Mucosa of descending colon (tissue), 3 donors: ENCODE measurements around the gene RARA. TPM values are rescaled to one million over a fixed set of nuclear protein-coding genes. Genes with fewer than 3 reads are reported as not detected.
"Not testable (repeated sequence)": the region's sequence is repeated elsewhere in the genome, so short reads cannot be mapped to it uniquely, and the experiment has no call there.

Source experiments
- ATAC-seq: fragments of 200-7000 bp; cut with Tn5 transposase; one replicate; pipeline ENCODE4 v1.9.1; 2020; ENCODE audit warnings: mild to moderate bottlenecking, moderate library complexity
- DNase-seq, 3 donors: peaks; one replicate each; pipeline ENCODE4 v3.0.0-alpha.2; 2020
- H3K36me3 ChIP-seq: fragments of 200-600 bp; one replicate; pipeline ENCODE4 v1.8.0; 2021; ENCODE audit warnings: low read depth, mild to moderate bottlenecking
- H3K4me1 ChIP-seq: fragments of 200-600 bp; one replicate; pipeline ENCODE4 v1.8.0; 2021; ENCODE audit warnings: low read depth, mild to moderate bottlenecking
- H3K4me3 ChIP-seq: fragments of 200-600 bp; one replicate; pipeline ENCODE4 v1.8.0; 2021; ENCODE audit warnings: mild to moderate bottlenecking
- H3K9me3 ChIP-seq: fragments of 200-600 bp; one replicate; pipeline ENCODE4 v1.8.0; 2021; ENCODE audit warnings: mild to moderate bottlenecking
- CTCF ChIP-seq: fragments of 200-600 bp; IDR thresholded peaks from one replicate; pipeline ENCODE4 v1.8.0; 2022; ENCODE audit warnings: antibody characterized with exemption, mild to moderate bottlenecking
- intact Hi-C, 2 donors: fragments of 100-400 bp; cut with DNase I in 1 of 2; cut with micrococcal nuclease in 1 of 2; formaldehyde crosslinking; loops; one replicate each; pipeline versions ENCODE4 v1.11.0 to v1.11.1; 2022; cut with DNase I, micrococcal nuclease
- total RNA-seq, 3 donors: library from RNA; stranded (reverse); fragmentation: NEBNext Ultra II Directional in 2 of 3; extraction: Animal tissue kit (Norgen Biotek cat#: 25700) in 2 of 3; gene quantifications; one replicate each; pipeline versions ENCODE4 v1.2.1 to v1.2.4, GENCODE V29; 2021 to 2023
- donor health status: DM: no; HTN: no; CAD: no; lungs with moderate emphysema.
- donor health status: DM: no; HTN: no; CAD: no.
- donor health status: DM: no; HTN: yes; CAD: no.

The RARA gene
- total RNA-seq, 3 donors from 2014 or later, result 42.2 to 51.2 (median 49.6) TPM

GRCh38 chr17:40301315-40301714 is 7.7 kb upstream of the RARA start:
- TF ChIP-seq CTCF, result no peak
- intact Hi-C loops, result loop anchor here in 1 of 2 donors (5.0 to 10.0 kb wide), 2 partner anchors 56 to 113 kb away; partner anchors contain the start of gene TOP2A
- DNase-seq (peak in 1 of 3 donors; percentile 76), ATAC-seq (peak; percentile 51)
- no peaks in the 10 kb centered on the region for H3K9me3 ChIP-seq
- H3K4me1 ChIP-seq, result peaks cover 1% of the 10 kb centered on the region
- no peaks in the 10 kb centered on the region for H3K36me3 ChIP-seq
- no peak overlapping the region for H3K4me3 ChIP-seq

- peak; percentile 62 for ATAC-seq
- Histone ChIP-seq H3K4me1 (peaks cover 20% of the 10 kb centered on the region), H3K36me3 (no peaks in the 10 kb centered on the region), H3K4me3 (no peak overlapping the region), H3K9me3 (no peaks in the 10 kb centered on the region)
- peak; percentile 43 for TF ChIP-seq CTCF
- intact Hi-C loops, result loop anchor here (2.0 to 10.0 kb wide), 3 partner anchors 52 to 112 kb away; partner anchors contain the start of gene TOP2A (in 1 of the 2)
- peak in 1 of 3 donors; percentile 85 for DNase-seq
Observed at GRCh38 chr17:40303009-40303657, 5.8 kb upstream of the RARA start.

- intact Hi-C loops, result loop anchor here (2.0 to 10.0 kb wide), 3 partner anchors 51 to 111 kb away; partner anchors contain the start of gene TOP2A (in 1 of the 2)
- ATAC-seq (peak; percentile 20), DNase-seq (no peak)
- Histone ChIP-seq H3K4me3 (no peak overlapping the region), H3K9me3 (no peaks in the 10 kb centered on the region), H3K4me1 (peaks cover 28% of the 10 kb centered on the region), H3K36me3 (no peaks in the 10 kb centered on the region)
- TF ChIP-seq CTCF, result no peak
Observed at GRCh38 chr17:40303708-40304551, 5.0 kb upstream of the RARA start.

- H3K4me3 ChIP-seq, DNase-seq, H3K9me3 ChIP-seq, ATAC-seq, H3K36me3 ChIP-seq: not testable (repeated sequence)
- peaks cover 33% of the 10 kb centered on the region for H3K4me1 ChIP-seq
- intact Hi-C loops, result loop anchor here in 1 of 2 donors (5.0 to 10.0 kb wide), 2 partner anchors 53 to 110 kb away; partner anchors contain the start of gene TOP2A
Observed at GRCh38 chr17:40304552-40304863, 4.5 kb upstream of the RARA start.

- not testable (repeated sequence) for H3K9me3 ChIP-seq, H3K36me3 ChIP-seq, H3K4me3 ChIP-seq, ATAC-seq, DNase-seq
- peaks cover 37% of the 10 kb centered on the region for H3K4me1 ChIP-seq
- intact Hi-C loops, result loop anchor here in 1 of 2 donors (5.0 to 10.0 kb wide), 2 partner anchors 52 to 110 kb away; partner anchors contain the start of gene TOP2A
Observed at GRCh38 chr17:40304866-40305265, 4.1 kb upstream of the RARA start.

DNA sequence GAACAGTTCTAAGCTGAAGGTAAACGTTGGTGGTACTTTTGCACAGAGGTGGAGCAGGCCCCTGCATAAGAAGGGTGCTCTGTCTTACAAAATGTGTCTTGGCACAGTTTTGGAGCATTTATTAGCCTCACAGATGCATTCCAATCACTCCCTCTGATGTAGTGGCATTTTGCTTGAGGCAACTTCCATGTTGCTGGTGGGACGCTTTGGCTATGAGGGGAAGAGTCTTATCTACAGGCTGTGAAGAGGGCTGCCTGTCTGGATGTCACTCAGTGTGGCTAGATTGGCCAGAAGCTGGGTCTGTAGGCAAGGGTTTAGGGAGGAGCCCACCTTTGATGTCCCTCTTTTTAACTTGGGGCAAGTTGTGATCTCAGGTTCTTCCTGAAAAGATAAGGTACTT is 2.6 kb upstream of the RARA start:
- peaks cover 45% of the 10 kb centered on the region for H3K4me1 ChIP-seq
- no peak for ATAC-seq

More for the DNA sequence above, 2.6 kb upstream of the RARA start:
- Histone ChIP-seq H3K9me3 (no peaks in the 10 kb centered on the region), H3K4me3 (no peak overlapping the region), H3K36me3 (no peaks in the 10 kb centered on the region)
- intact Hi-C loops, result loop anchor here in 1 of 2 donors (10.0 kb wide), 1 partner anchor 108 kb away; the partner anchor contains the start of gene TOP2A
- no peak for TF ChIP-seq CTCF
- no peak for DNase-seq
